ENCODE data around the gene LRRC9.
A peak's percentile ranks its signal among the peaks of the same experiment; 100 is the strongest.
"Not testable (repeated sequence)": the region's sequence is repeated elsewhere in the genome, so short reads cannot be mapped to it uniquely, and the experiment has no call there.

The LRRC9 gene

GRCh38 chr14:59919570-59920377, at the start of gene LRRC9:
LRRC9 (plus strand) TSS chr14:59920144.
- DNase-seq (ENCODE audit: extremely low spot score, insufficient read length, low read depth), result no peak
- no peak for FAIRE-seq

GRCh38 chr14:59870277-59871165, 49.4 kb upstream of the LRRC9 start, which contains the start of gene RTN1:
RTN1 (minus strand) TSS chr14:59870776; CDS start chr14:59870630, 146 bp downstream.
- DNase-seq (ENCODE audit: extremely low spot score, insufficient read length, low read depth) (peak; percentile 15), FAIRE-seq (no peak)

- FAIRE-seq (no peak), DNase-seq (ENCODE audit: extremely low spot score, insufficient read length, low read depth) (no peak)
These were observed 48.8 kb upstream of the LRRC9 start for GRCh38 chr14:59871166-59871495.

GRCh38 chr14:59882957-59883356, 37.0 kb upstream of the LRRC9 start:
- no peak for FAIRE-seq
- no peak for DNase-seq (ENCODE audit: extremely low spot score, insufficient read length, low read depth)

GRCh38 chr14:59890676-59891075, 29.3 kb upstream of the LRRC9 start:
- no peak for DNase-seq (ENCODE audit: extremely low spot score, insufficient read length, low read depth)
- FAIRE-seq, result no peak

GRCh38 chr14:59895721-59896120, 24.2 kb upstream of the LRRC9 start:
- no peak for DNase-seq (ENCODE audit: extremely low spot score, insufficient read length, low read depth)
- FAIRE-seq, result no peak

GRCh38 chr14:59897757-59898383, 22.1 kb upstream of the LRRC9 start:
- DNase-seq (ENCODE audit: extremely low spot score, insufficient read length, low read depth), result no peak

GRCh38 chr14:59900556-59900955, 19.4 kb upstream of the LRRC9 start:
- no peak for FAIRE-seq
- no peak for DNase-seq (ENCODE audit: extremely low spot score, insufficient read length, low read depth)

More at GRCh38 chr14:59897757-59898383, 22.1 kb upstream of the LRRC9 start:
- no peak for FAIRE-seq

GRCh38 chr14:59904184-59904583, 15.8 kb upstream of the LRRC9 start:
- no peak for FAIRE-seq
- no peak for DNase-seq (ENCODE audit: extremely low spot score, insufficient read length, low read depth)

- DNase-seq (ENCODE audit: extremely low spot score, insufficient read length, low read depth) (no peak), FAIRE-seq (no peak)
These were observed 14.8 kb upstream of the LRRC9 start for GRCh38 chr14:59905188-59905587.

- FAIRE-seq (no peak), DNase-seq (ENCODE audit: extremely low spot score, insufficient read length, low read depth) (no peak)
These were observed 7.5 kb upstream of the LRRC9 start for GRCh38 chr14:59912443-59912842.

- DNase-seq (ENCODE audit: extremely low spot score, insufficient read length, low read depth) (no peak), FAIRE-seq (no peak)
These were observed 6.8 kb upstream of the LRRC9 start for GRCh38 chr14:59913187-59913586.

GRCh38 chr14:59918824-59919569, 947 bp upstream of the LRRC9 start:
- DNase-seq (ENCODE audit: extremely low spot score, insufficient read length, low read depth) (no peak), FAIRE-seq (peak; percentile 52)

GRCh38 chr14:59920378-59920683, 387 bp downstream of the LRRC9 start:
- DNase-seq (ENCODE audit: extremely low spot score, insufficient read length, low read depth) (no peak), FAIRE-seq (no peak)

GRCh38 chr14:59925797-59926196, 5.9 kb downstream of the LRRC9 start:
- FAIRE-seq, result no peak
- DNase-seq (ENCODE audit: extremely low spot score, insufficient read length, low read depth), result no peak

GRCh38 chr14:59926534-59926933, 6.6 kb downstream of the LRRC9 start:
- no peak for FAIRE-seq

GRCh38 chr14:59931237-59931636, 11.3 kb downstream of the LRRC9 start:
- DNase-seq (ENCODE audit: extremely low spot score, insufficient read length, low read depth) (no peak), FAIRE-seq (no peak)

More at GRCh38 chr14:59926534-59926933, 6.6 kb downstream of the LRRC9 start:
- no peak for DNase-seq (ENCODE audit: extremely low spot score, insufficient read length, low read depth)

GRCh38 chr14:59936145-59936544, 16.2 kb downstream of the LRRC9 start:
- no peak for DNase-seq (ENCODE audit: extremely low spot score, insufficient read length, low read depth)
- FAIRE-seq, result no peak

- no peak for DNase-seq (ENCODE audit: extremely low spot score, insufficient read length, low read depth)
- no peak for FAIRE-seq
These were observed 19.9 kb downstream of the LRRC9 start for GRCh38 chr14:59939828-59940227.

GRCh38 chr14:59942296-59942862, 22.4 kb downstream of the LRRC9 start:
- FAIRE-seq; DNase-seq (ENCODE audit: extremely low spot score, insufficient read length, low read depth): not testable (repeated sequence)

Data from GM18507 (cell line).